Lower leg skin (tissue), 4 donors: ENCODE results near the gene CNP. TPM values are rescaled to one million over a fixed set of nuclear protein-coding genes. Genes with fewer than 3 reads are reported as not detected.

Experiments
- DNase-seq, 2 donors: peaks; one replicate each; pipeline ENCODE4 v3.0.0-alpha.2; 2019; ENCODE audit warnings: low spot score in 2 of 2
- H3K4me3 ChIP-seq: fragments of 200-600 bp; sonication (generic); 2 replicates; pipeline ENCODE4 v1.5.1; 2017; ENCODE audit warnings: mild to moderate bottlenecking, low read depth; ENCODE audit not compliant: poor library complexity, severe bottlenecking
- POLR2A ChIP-seq, 2 donors: fragments of 450-650 bp; IDR thresholded peaks; one replicate each; pipeline ENCODE4 v1.6.1; 2016 to 2017; ENCODE audit warnings: antibody characterized with exemption in 2 of 2, mild to moderate bottlenecking in 1 of 2, moderate library complexity in 1 of 2
- WGBS, 2 donors: methylation state at CpG; one replicate each; pipeline ENCODE4 v1.1.5; 2018; 5-methylcytosine and 5-hydroxymethylcytosine counted together
- intact Hi-C: fragments of 100-400 bp; cut with DNase I; formaldehyde crosslinking; loops from one replicate; pipeline ENCODE4 v1.15.0; 2023; ENCODE audit warnings: low total_unique reads
- total RNA-seq, 4 donors: library from RNA; depleted of rRNA; stranded (reverse); fragments of >200 nt; gene quantifications; one replicate each; pipeline ENCODE4 v1.1.0, GENCODE V29; 2016
- TF ChIP-seq, protein P1 (sequence below), 3 donors: fragments of 450-650 bp; IDR thresholded peaks; one replicate each; pipeline ENCODE4 v1.5.1; 2016; ENCODE audit warnings: antibody characterized with exemption in 3 of 3, mild to moderate bottlenecking in 3 of 3, moderate library complexity in 2 of 3

The CNP gene
- total RNA-seq, 4 donors from 2014 or later: 37.2 to 63.8 (median 44.5) TPM

DNA sequence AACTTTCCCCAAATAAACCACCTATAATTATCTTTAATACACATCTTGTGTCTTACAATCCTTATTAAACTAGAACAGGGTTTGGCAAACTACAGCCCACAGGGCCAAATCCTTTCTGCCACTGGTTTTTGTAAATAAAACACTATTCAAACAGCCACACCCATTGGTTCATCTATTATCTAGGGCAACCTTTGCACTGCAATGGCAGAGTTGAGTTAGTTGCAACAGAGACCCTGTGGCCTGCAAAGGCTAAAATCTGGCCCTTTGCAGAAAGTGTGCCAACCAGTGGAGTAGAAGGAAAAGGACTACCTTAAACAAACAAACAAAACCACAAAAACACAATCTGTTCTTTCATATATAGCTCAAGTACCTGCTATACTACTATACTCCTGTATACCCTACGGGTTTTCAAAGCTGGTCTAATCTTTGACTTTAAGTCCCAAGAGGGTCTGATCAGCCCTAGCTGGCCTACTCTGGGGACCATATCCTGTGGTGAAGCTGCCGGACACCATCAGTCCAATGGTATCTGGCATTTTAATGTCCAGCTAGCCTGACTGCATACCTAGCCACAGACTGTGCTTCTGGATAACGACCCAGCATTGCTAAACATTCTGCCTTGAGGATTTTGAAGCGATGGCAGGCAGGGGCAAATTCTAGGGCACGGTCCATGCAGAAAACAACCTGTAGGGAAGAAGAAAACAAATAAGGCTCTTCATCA, 23.3 kb downstream of the CNP start:
- no peak overlapping the region for H3K4me3 ChIP-seq
- 94 to 95% methylated on average over 5 of the region's 5 CpGs for WGBS, 2 donors
- TF ChIP-seq, protein P1, sequence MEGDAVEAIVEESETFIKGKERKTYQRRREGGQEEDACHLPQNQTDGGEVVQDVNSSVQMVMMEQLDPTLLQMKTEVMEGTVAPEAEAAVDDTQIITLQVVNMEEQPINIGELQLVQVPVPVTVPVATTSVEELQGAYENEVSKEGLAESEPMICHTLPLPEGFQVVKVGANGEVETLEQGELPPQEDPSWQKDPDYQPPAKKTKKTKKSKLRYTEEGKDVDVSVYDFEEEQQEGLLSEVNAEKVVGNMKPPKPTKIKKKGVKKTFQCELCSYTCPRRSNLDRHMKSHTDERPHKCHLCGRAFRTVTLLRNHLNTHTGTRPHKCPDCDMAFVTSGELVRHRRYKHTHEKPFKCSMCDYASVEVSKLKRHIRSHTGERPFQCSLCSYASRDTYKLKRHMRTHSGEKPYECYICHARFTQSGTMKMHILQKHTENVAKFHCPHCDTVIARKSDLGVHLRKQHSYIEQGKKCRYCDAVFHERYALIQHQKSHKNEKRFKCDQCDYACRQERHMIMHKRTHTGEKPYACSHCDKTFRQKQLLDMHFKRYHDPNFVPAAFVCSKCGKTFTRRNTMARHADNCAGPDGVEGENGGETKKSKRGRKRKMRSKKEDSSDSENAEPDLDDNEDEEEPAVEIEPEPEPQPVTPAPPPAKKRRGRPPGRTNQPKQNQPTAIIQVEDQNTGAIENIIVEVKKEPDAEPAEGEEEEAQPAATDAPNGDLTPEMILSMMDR (IDR thresholded peaks at IDR 0.05): no peak
- TF ChIP-seq POLR2A (IDR thresholded peaks at IDR 0.05): no peak
- DNase-seq: peak in 1 of 2 donors; percentile 21
- intact Hi-C loops: no loop called here

- intact Hi-C loops: no loop called here
- H3K4me3 ChIP-seq: no peak overlapping the region
- TF ChIP-seq, protein P1 (IDR thresholded peaks at IDR 0.05): no peak
- no peak for TF ChIP-seq POLR2A (IDR thresholded peaks at IDR 0.05)
- WGBS, 2 donors: 51 to 62% methylated on average over 3 of the region's 3 CpGs
- DNase-seq: peak in 1 of 2 donors; percentile 2
Measured at GRCh38 chr17:41992576-41992975, 26.0 kb downstream of the CNP start.

DNA sequence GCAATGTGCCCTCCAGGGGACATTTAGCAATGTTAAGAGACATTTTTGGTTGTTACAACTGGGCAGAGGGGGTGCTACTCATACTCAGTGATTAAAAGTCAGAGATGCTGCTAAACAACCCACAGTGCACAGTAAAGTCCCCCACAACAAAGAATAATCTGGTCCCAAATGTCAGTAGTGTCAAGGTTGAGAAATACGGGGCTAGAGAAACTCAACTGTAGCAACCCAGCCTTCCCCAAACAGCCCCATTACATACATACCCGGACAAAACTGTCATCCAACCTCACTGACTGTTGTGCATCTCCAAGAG, 30.2 kb downstream of the CNP start:
- 94 to 98% methylated on average over 2 of the region's 2 CpGs for WGBS, 2 donors
- no peak overlapping the region for H3K4me3 ChIP-seq
- DNase-seq: no peak
- TF ChIP-seq POLR2A (IDR thresholded peaks at IDR 0.05): no peak
- TF ChIP-seq, protein P1 (IDR thresholded peaks at IDR 0.05): no peak
- intact Hi-C loops: loop anchor here (5.0 kb wide), 1 partner anchor 820 kb away; no protein-coding TSS in a partner anchor

DNA sequence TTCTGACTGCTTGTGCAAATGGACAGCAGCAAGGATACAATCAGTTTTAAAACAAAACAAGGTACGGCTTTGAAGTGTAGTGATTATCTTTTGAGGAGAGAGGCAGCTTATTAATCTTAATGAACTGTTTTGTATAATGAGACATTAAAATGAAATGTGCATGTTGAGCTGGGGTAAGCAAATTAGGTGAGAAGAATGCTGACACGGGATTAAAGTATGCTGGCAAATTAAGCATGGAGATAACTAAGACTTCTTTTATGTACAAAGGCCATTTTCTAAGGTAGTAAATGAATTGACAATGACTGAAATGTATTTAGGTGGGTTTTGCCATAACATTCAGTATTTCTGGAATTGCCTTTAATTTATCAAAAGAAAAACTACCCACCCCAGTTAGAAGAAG, 31.9 kb downstream of the CNP start:
- no peak for TF ChIP-seq POLR2A (IDR thresholded peaks at IDR 0.05)
- TF ChIP-seq, protein P1 (IDR thresholded peaks at IDR 0.05): no peak
- 38 to 40% methylated on average over 2 of the region's 2 CpGs for WGBS, 2 donors
- intact Hi-C loops: loop anchor here (5.0 kb wide), 1 partner anchor 819 kb away; no protein-coding TSS in a partner anchor
- H3K4me3 ChIP-seq: no peak overlapping the region
- DNase-seq: no peak

GRCh38 chr17:42000413-42001133, 34.0 kb downstream of the CNP start:
- DNase-seq: no peak
- H3K4me3 ChIP-seq: no peak overlapping the region
- 84 to 85% methylated on average over 3 of the region's 3 CpGs for WGBS, 2 donors
- intact Hi-C loops: no loop called here
- TF ChIP-seq POLR2A (IDR thresholded peaks at IDR 0.05): no peak
- TF ChIP-seq, protein P1 (IDR thresholded peaks at IDR 0.05): no peak
